ENCODE measurements around the gene SLC22A16. TPM values are rescaled to one million over a fixed set of nuclear protein-coding genes. Genes with fewer than 3 reads are reported as not detected.

Gene SLC22A16
- total and polyA plus RNA-seq, 2 donors (not counting 3 experiments of a cell fraction or from before 2014, with no cell fraction given), result not detected

GRCh38 chr6:110394409-110394808 is 82.0 kb downstream of the SLC22A16 start:
- no peak overlapping the region for H3K9ac ChIP-seq (replicated peaks; ENCODE audit: extremely low read depth, insufficient read depth, low read length)
- H3K36me3 ChIP-seq (ENCODE audit: control insufficient read depth in 2 of 2, extremely low read depth in 1 of 2, insufficient read depth in 2 of 2, low read length in 2 of 2), result no peaks in the 10 kb centered on the region
- ChIA-PET POLR2A (no interaction called here), CTCF (interaction anchor here (9.2 kb wide), 1 partner anchor 356 kb away, joined by 192 read pairs; no protein-coding TSS in a partner anchor)
- H3K4me3 ChIP-seq (replicated peaks in 1 of 3; ENCODE audit: insufficient read depth in 1 of 3, low read depth in 1 of 3, low read length in 3 of 3), result no peak overlapping the region
- no peak overlapping the region for H3K27ac ChIP-seq (ENCODE audit: insufficient read depth, low read depth, low read length)
- H3K27me3 ChIP-seq (ENCODE audit: control insufficient read depth in 2 of 2, insufficient read depth in 2 of 2, low read length in 2 of 2), result peaks cover 0 to 2% of the 10 kb centered on the region in 2 experiments
- FAIRE-seq (no peak), DNase-seq (ENCODE audit: low read depth, low spot score) (no peak)
- dilution Hi-C loops (cut with MboI; ENCODE audit: extremely low pct_ligation_motif_present, low sequenced_read_pairs) (no loop called here), intact Hi-C loops (cut with micrococcal nuclease) (no loop called here)
- no peaks in the 10 kb centered on the region for H3K79me2 ChIP-seq (ENCODE audit: control insufficient read depth, insufficient read depth, low read length)
- TF ChIP-seq POLR2A (IDR thresholded peaks at IDR 0.05; ENCODE audit: low read depth, low read length) (no peak), JUN (IDR thresholded peaks at IDR 0.05; ENCODE audit: borderline replicate concordance, insufficient read depth, insufficient read length, low read depth) (no peak), FOS (IDR thresholded peaks at IDR 0.05; ENCODE audit: borderline replicate concordance, insufficient read depth, low read length) (no peak), CTCF (IDR thresholded peaks at IDR 0.05; ENCODE audit: extremely low read depth in 1 of 2, insufficient read depth in 1 of 2, low read depth in 1 of 2, low read length in 2 of 2) (no peak), GATA2 (IDR thresholded peaks at IDR 0.05; ENCODE audit: insufficient read depth, insufficient read length, low read depth, low read length) (no peak), MYC (IDR thresholded peaks at IDR 0.05; ENCODE audit: low read depth, low read length) (no peak), MAX (IDR thresholded peaks at IDR 0.05; ENCODE audit: insufficient read depth, insufficient read length) (no peak), EZH2 (IDR thresholded peaks at IDR 0.05; ENCODE audit: borderline replicate concordance, low read depth, low read length, severe bottlenecking) (no peak), POLR2AphosphoS5 (IDR thresholded peaks at IDR 0.05; ENCODE audit: insufficient read depth, low read depth, low read length) (no peak)
- peaks cover 19% of the 10 kb centered on the region for H3K4me1 ChIP-seq (ENCODE audit: control insufficient read depth, extremely low read depth, insufficient read depth, low read length)
- no peaks in the 10 kb centered on the region for H4K20me1 ChIP-seq (replicated peaks; ENCODE audit: control insufficient read depth, extremely low read depth, insufficient read depth, low read length)
- H2AFZ ChIP-seq (ENCODE audit: low read depth, low read length), result no peak overlapping the region
- H3K9me3 ChIP-seq (replicated peaks; ENCODE audit: control insufficient read depth, insufficient read depth, low read length), result no peaks in the 10 kb centered on the region
- no peaks in the 10 kb centered on the region for H3K9me1 ChIP-seq (replicated peaks; ENCODE audit: control insufficient read depth, extremely low read depth, insufficient read depth, low read length)
- H3K4me2 ChIP-seq (ENCODE audit: insufficient read depth, low read length), result no peak overlapping the region
- BruUV-seq (replicated peaks), result no TSS peak
